HUES48 (cell line): Measurements from ENCODE around the gene NRSN2.
A peak's percentile ranks its signal among the peaks of the same experiment; 100 is the strongest.
"Not testable (repeated sequence)": the region's sequence is repeated elsewhere in the genome, so short reads cannot be mapped to it uniquely, and the experiment has no call there.

Source experiments
- H3K27ac ChIP-seq: one replicate; pipeline ENCODE4 v1.7.0; 2013; ENCODE audit warnings: low read depth, low read length, inconsistent platforms
- H3K27me3 ChIP-seq: 2 replicates; pipeline ENCODE4 v1.6.1; 2013; ENCODE audit warnings: mild to moderate bottlenecking, low read length; ENCODE audit not compliant: control insufficient read depth, insufficient read depth
- H3K36me3 ChIP-seq: 2 replicates; pipeline ENCODE4 v1.6.1; 2013; ENCODE audit warnings: low read length; ENCODE audit not compliant: control insufficient read depth, insufficient read depth
- H3K4me1 ChIP-seq: 2 replicates; pipeline ENCODE4 v1.6.1; 2013; ENCODE audit warnings: mild to moderate bottlenecking, low read length; ENCODE audit not compliant: control insufficient read depth, insufficient read depth
- H3K4me3 ChIP-seq: 2 replicates; pipeline ENCODE4 v1.5.1; 2013; ENCODE audit warnings: mild to moderate bottlenecking, low read depth, low read length
- H3K9ac ChIP-seq: 2 replicates; pipeline ENCODE4 v1.6.1; 2013; ENCODE audit warnings: mild to moderate bottlenecking, low read depth, low read length, moderate library complexity
- H3K9me3 ChIP-seq: 2 replicates; pipeline ENCODE4 v1.6.1; 2013; ENCODE audit warnings: low read length; ENCODE audit not compliant: control insufficient read depth, insufficient read depth

The NRSN2 gene

DNA sequence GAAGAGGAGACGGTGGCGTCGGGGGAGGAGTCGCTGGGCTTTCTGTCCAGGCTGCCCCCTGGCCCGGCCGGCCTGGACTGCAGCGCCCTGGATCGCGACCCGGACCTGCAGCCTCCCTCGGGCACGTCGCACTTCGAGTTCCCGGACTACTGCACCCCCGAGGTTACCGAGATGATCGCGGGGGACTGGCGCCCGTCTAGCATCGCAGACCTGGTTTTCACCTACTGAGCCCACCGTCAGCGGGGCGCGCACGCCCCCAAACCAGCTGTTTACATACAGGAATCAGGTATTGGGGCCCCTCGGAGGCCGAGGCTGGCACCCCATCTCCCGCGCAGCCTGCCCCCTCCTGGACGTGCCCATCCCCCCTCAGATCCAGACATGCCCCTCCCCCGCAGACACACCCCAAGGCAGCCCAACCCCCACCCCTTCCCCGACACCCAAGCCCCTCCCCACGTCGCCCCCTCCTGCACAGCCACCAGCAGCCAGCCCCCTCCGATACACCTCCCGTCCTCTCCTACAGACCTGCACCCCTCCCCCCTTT, 20.2 kb upstream of the NRSN2 start:
- Histone ChIP-seq H3K27ac (peak overlapping the region; percentile 97), H3K9me3 (no peaks in the 10 kb centered on the region), H3K27me3 (no peaks in the 10 kb centered on the region; the same call in 1 of the 2 replicates), H3K4me1 (peaks cover 38% of the 10 kb centered on the region), H3K4me3 (peak overlapping the region; percentile 91), H3K36me3 (peaks cover 7% of the 10 kb centered on the region; the same call in 1 of the 2 replicates), H3K9ac (peak overlapping the region; percentile 89)

DNA sequence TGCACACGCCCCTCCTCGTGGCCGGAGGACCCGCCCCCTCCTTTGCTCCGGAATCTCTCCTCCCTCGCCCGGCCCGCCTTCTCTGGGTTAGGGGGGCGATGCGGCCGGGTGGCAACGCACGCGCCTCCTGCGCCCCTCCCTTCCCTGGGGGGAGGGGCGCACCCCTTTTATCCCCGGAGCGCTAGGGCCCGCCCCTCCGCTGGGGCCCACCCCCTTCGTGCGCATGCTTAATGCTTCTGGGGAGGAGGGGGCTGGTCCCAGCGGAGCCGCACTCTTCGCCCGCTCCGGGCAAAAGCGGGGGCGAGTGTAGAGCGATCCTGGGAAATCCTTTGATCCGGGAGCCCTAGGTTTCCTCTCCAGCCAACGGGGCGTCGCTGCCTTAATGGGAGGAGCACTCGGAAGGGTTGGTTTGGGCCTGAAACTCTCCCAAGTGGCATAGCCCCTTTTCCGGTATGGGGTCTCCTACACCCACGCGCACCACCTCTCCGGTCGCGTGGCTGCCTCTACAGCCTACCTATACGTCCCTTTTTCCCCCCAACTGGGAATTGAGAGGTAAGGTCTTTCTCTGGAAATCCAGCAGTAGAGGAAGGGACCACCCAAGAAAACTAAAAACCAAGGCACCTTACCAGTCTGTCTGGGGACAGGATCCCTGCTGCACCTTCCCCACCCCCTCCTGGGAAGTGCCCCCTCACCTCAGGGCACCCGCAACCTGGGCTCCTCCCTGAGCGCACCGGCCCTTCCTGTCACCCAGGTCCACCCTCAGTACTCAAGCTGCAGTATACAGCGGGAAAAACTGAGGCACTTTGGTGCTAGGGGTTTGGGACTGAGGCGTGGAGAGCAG, 19.5 kb upstream of the NRSN2 start:
- Histone ChIP-seq H3K27me3 (peaks cover 7% of the 10 kb centered on the region; the same call in 1 of the 2 replicates), H3K36me3 (peaks cover 7% of the 10 kb centered on the region; the same call in 1 of the 2 replicates), H3K9me3 (no peaks in the 10 kb centered on the region), H3K9ac (peak overlapping the region; percentile 56), H3K4me3 (peak overlapping the region; percentile 91), H3K4me1 (peaks cover 34% of the 10 kb centered on the region), H3K27ac (peak overlapping the region; percentile 75)

DNA sequence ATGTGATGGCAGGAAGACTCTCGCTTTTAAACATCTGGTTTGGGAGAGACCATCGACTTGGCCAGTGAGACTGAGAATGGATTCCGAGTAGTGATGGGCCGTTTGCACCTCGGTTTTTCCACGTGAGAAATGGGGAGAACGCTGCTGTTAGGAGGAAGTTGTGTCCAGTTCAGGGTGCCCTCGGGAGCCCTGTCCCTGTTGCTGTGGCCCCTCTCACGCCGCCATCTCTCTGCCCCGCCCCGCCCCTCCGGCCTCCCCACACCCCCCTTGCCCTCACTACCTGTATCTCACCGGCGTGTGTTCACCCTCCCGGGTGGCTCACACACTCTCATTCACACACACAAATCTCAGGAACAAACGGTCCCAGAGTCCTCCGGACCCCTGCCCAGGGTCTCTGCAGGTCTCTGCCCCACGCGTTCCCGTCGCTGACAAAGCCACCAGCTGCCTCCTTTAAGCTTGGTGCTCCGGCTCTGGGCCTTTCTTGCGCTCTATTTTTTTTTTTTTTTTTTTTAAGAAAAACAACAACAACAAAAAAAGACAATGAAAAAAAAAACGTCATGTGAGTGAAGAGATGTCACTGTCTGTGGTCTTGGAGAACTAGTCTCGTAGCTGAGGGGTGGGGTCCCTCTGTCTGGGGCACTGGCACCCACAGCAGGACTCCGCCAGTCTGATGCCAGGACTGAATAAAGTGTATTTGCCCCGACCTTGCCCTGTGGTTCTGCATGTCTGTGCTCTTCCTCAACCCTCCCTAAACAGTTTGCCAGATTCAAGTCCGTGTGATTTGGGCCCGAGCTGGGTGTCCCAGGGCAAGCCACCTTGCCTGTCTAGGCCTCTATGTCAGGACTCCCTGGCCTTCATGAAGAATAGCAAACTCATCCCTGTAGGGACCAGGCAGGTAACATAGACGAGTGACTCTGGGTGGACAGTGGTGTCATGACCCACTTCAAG, 18.6 kb upstream of the NRSN2 start:
- Histone ChIP-seq H3K4me3 (peak overlapping the region; percentile 91), H3K9me3 (no peaks in the 10 kb centered on the region), H3K4me1 (peaks cover 25% of the 10 kb centered on the region), H3K27me3 (peaks cover 8% of the 10 kb centered on the region; the same call in 1 of the 2 replicates), H3K36me3 (peaks cover 7% of the 10 kb centered on the region; the same call in 1 of the 2 replicates), H3K9ac (peak overlapping the region; percentile 56; the same call in 1 of the 2 replicates), H3K27ac (peak overlapping the region; percentile 75)

DNA sequence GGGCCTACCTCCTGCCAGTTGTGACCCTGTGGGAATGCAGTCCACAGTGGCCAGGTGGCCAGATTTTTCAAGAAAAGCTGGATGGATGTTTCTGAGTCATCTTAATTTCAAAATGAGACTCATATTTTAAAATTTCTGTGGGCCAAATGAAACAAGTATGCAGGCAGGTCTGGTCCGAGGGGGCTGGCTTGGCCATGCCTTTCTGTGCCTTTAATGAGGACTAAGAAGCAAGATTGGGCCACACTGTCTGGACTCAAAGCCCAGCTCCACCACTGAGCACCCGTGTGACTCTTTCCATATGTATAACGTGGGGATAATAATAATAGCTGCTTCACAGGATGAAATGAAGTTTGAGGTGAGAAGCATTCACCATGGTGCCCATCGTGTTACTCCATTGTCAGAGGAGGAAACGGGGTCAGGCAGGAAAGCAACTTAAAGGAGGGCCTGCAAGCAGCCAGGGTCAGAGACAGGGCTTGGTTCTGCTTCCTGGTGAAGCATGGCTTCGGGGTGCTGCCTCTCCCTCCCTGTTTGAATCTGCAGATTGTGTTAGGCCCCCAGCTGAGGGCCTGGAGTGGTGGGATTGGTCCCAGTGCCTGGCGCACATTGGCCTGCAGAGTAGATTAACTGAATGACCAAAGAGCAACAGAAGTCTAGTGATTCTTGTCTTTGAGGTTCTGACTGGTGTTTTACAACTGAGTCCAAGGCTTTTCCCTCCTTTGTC, 17.8 kb upstream of the NRSN2 start:
- H3K9ac ChIP-seq, result no peak overlapping the region
- H3K27ac ChIP-seq, result no peak overlapping the region
- H3K36me3 ChIP-seq, result peaks cover 7% of the 10 kb centered on the region; the same call in 1 of the 2 replicates
- peaks cover 21% of the 10 kb centered on the region for H3K4me1 ChIP-seq
- H3K9me3 ChIP-seq, result no peaks in the 10 kb centered on the region
- H3K27me3 ChIP-seq, result peaks cover 8% of the 10 kb centered on the region; the same call in 1 of the 2 replicates
- no peak overlapping the region for H3K4me3 ChIP-seq

DNA sequence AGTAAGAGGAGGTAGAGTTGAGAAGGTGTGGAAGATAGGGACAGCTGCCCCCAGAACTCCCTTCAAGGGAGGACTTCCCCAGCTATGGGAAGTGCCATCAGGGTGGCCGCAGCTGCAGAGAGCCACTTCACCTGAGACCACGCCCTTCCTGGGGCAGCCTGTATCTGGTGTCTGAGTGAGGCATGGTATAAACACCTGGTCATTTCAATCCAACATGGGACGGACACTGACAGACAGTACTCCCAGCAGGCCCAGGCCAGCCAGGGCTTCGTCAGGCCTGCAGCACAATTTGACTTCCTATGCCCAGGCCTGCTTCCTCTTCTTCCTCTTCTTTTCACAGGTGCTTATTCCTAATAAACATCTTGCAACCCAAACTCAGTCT, 17.1 kb upstream of the NRSN2 start:
- no peak overlapping the region for H3K27ac ChIP-seq

DNA sequence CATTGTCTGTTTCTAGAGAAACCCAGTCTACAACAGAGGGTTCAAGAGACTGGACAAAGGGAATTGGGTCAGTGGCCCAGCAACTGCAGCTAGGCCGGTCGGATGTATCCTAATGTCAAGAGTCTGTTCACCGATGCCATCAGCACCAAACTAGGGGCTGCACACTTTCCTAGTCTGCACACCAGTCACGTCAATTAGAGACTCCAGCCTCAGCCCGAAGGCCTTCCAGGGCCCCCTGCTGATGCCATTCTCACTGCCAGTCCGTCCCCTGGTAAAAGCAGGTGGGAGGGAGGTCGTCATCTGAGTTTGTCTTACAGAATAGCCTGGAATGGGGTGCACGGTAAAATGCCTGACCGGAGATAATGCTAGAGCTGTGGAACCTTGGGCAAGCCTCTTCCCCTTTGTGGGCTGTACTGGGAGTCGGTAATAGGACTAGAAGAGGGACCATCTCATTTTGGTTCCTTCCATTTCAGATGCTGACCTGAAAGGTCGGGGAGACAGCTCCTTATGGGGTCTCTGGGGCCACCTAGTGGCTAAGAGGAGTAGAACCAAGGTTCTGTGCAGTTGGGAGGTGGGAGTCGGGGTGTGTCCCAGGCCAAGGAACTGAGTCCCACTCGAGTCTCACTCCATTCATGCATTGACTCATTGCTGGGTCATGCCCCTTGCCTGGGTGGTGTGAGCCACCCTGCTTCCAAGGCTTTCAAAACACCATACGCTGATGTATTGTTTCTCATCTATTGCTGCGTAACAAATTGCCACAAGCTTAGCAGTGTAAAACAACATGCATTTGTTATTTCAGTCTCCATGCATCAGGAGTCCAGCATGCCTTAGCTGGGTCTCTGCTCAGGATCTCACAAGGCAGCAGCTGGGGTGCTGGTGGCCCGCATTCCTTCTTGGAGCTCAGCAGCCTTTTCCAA, 16.4 kb upstream of the NRSN2 start:
- Histone ChIP-seq H3K9ac (no peak overlapping the region), H3K9me3 (no peaks in the 10 kb centered on the region), H3K27ac (no peak overlapping the region), H3K27me3 (peaks cover 8% of the 10 kb centered on the region; the same call in 1 of the 2 replicates), H3K4me1 (peaks cover 21% of the 10 kb centered on the region), H3K4me3 (no peak overlapping the region), H3K36me3 (peaks cover 7% of the 10 kb centered on the region; the same call in 1 of the 2 replicates)

More for the DNA sequence above, 17.1 kb upstream of the NRSN2 start:
- Histone ChIP-seq H3K36me3 (peaks cover 7% of the 10 kb centered on the region; the same call in 1 of the 2 replicates), H3K9me3 (no peaks in the 10 kb centered on the region), H3K4me1 (peaks cover 21% of the 10 kb centered on the region), H3K9ac (no peak overlapping the region), H3K4me3 (no peak overlapping the region), H3K27me3 (peaks cover 8% of the 10 kb centered on the region; the same call in 1 of the 2 replicates)

DNA sequence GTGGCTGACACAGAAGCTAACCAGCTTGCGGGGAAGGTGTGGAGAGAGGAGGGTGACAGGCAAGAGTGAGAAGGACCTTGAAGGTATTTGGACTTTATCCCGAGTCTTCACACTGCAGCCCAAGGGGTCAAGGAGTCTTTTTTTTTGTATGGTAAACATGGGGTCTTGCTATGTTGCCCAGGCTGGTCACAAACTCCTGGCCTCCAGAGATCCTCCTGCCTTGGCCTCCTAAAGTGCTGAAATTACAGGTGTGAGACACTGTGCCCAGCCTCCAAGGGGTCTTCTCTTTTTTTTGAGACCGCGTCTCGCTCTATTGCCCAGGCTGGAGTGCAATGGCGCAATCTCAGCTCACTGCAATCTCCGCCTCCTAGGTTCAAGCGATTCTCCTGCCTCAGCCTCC, 12.3 kb upstream of the NRSN2 start:
- no peak overlapping the region for H3K4me3 ChIP-seq
- no peak overlapping the region for H3K27ac ChIP-seq
- peaks cover 17% of the 10 kb centered on the region; the same call in 1 of the 2 replicates for H3K27me3 ChIP-seq
- no peaks in the 10 kb centered on the region for H3K9me3 ChIP-seq
- peaks cover 13% of the 10 kb centered on the region for H3K4me1 ChIP-seq
- H3K9ac ChIP-seq, result no peak overlapping the region
- no peaks in the 10 kb centered on the region for H3K36me3 ChIP-seq

DNA sequence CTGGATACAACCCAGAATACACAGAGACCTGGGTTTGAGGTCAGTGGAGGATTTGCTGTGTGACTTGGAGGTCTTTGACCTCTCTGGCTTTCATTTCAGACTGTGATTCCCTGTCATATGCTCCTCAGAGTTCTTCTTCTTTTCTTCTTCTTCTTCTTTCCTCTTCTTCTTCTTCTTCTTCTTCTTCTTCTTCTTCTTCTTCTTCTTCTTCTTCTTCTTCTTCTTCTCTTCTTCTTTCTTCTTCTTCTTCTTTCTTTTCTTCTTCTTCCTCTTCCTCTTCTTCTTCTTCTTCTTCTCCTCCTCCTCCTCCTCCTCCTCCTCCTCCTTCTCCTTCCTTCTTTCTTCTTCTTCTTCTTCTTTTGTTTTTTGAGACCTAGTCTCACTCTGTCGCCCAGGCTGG, 10.9 kb upstream of the NRSN2 start:
- not testable (repeated sequence) for H3K27ac ChIP-seq, H3K36me3 ChIP-seq, H3K4me1 ChIP-seq, H3K4me3 ChIP-seq, H3K9ac ChIP-seq, H3K9me3 ChIP-seq
- H3K27me3 ChIP-seq, result peaks cover 18% of the 10 kb centered on the region; the same call in 1 of the 2 replicates

DNA sequence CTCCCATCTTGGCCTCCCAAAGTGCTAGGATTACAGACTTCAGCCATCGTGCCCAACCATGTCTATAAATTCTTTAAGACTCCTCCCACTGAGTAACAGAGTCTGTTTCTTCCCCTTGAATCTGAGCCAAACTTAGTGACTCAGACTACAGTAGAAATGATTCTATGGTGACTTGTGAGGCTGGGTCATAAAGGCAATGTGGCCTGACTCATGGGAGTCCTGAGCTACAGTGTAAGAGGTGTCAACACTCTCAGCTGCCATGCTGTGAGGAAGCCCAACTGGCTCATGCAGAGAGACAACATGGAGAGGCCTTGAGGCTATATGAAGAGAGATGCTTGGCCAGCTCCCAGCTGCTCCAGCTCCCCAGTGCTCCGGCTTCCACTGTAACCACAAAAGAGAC, 5.2 kb upstream of the NRSN2 start:
- no peaks in the 10 kb centered on the region for H3K36me3 ChIP-seq
- peaks cover 12% of the 10 kb centered on the region; the same call in 1 of the 2 replicates for H3K27me3 ChIP-seq
- peaks cover 5% of the 10 kb centered on the region for H3K4me1 ChIP-seq
- no peak overlapping the region for H3K27ac ChIP-seq
- H3K4me3 ChIP-seq, result no peak overlapping the region
- no peak overlapping the region for H3K9ac ChIP-seq
- H3K9me3 ChIP-seq, result no peaks in the 10 kb centered on the region
